Osteoblast (primary cell): ENCODE measurements around the gene PGAM5. TPM values are rescaled to one million over a fixed set of nuclear protein-coding genes. Genes with fewer than 3 reads are reported as not detected.

Experiments used
- DNase-seq: peaks from one replicate; pipeline ENCODE4 v3.0.0; 2011; ENCODE audit warnings: low spot score, mixed read lengths; ENCODE audit not compliant: insufficient read length; ENCODE audit errors: missing footprints
- H2AFZ ChIP-seq: 2 replicates; pipeline ENCODE4 v1.6.0; 2011; ENCODE audit warnings: mild to moderate bottlenecking, low read length
- H3K27ac ChIP-seq: 2 replicates; pipeline ENCODE4 v1.5.1; 2011; ENCODE audit warnings: mild to moderate bottlenecking, low read depth, low read length, moderate library complexity
- H3K27me3 ChIP-seq: 2 replicates; pipeline ENCODE4 v1.6.0; 2012; ENCODE audit warnings: mild to moderate bottlenecking, control low read depth, inconsistent platforms, low read length, moderate library complexity; ENCODE audit not compliant: insufficient read depth
- H3K36me3 ChIP-seq: 2 replicates; pipeline ENCODE4 v1.5.1; 2011; ENCODE audit warnings: mild to moderate bottlenecking, low read length, control low read depth, moderate library complexity; ENCODE audit not compliant: insufficient read depth
- H3K4me1 ChIP-seq: 2 replicates; pipeline ENCODE4 v1.5.1; 2011; ENCODE audit warnings: mild to moderate bottlenecking, low read length, control low read depth, moderate library complexity; ENCODE audit not compliant: insufficient read depth
- H3K4me2 ChIP-seq: 2 replicates; pipeline ENCODE4 v1.6.0; 2011; ENCODE audit warnings: mild to moderate bottlenecking, low read length; ENCODE audit not compliant: insufficient read depth
- H3K4me3 ChIP-seq: fragments of 200-600 bp; sonication (generic); 3 replicates; pipeline ENCODE4 v1.5.1; 2012; ENCODE audit warnings: mild to moderate bottlenecking, low read length, inconsistent platforms; ENCODE audit not compliant: insufficient read depth
- H3K79me2 ChIP-seq: 2 replicates; pipeline ENCODE4 v1.6.0; 2012; ENCODE audit warnings: mild to moderate bottlenecking, low read length, control low read depth, inconsistent platforms; ENCODE audit not compliant: insufficient read depth
- H3K9me3 ChIP-seq: 2 replicates; pipeline ENCODE4 v1.5.1; 2011; ENCODE audit warnings: low read depth, low read length, control low read depth
- H4K20me1 ChIP-seq: 2 replicates; pipeline ENCODE4 v1.6.0; 2012; ENCODE audit warnings: mild to moderate bottlenecking, low read length, control low read depth; ENCODE audit not compliant: insufficient read depth
- total RNA-seq: library from RNA; depleted of rRNA; stranded (reverse); fragments of >200 nt; gene quantifications from 2 replicates; pipeline ENCODE4 v1.2.3, GENCODE V29; 2012
- TF ChIP-seq, protein P1 (sequence below): IDR thresholded peaks from 2 replicates; pipeline ENCODE4 v1.5.1; 2011; ENCODE audit warnings: mild to moderate bottlenecking, low read depth, low read length, moderate library complexity; ENCODE audit errors: extremely low read depth

PGAM5 gene
- total RNA-seq, 1 donor, result 24.6 TPM

- Histone ChIP-seq H3K4me3 (peak overlapping the region; percentile 75), H4K20me1 (no peaks in the 10 kb centered on the region), H2AFZ (peak overlapping the region; percentile 22), H3K36me3 (no peaks in the 10 kb centered on the region), H3K9me3 (no peaks in the 10 kb centered on the region), H3K27ac (no peak overlapping the region), H3K4me1 (no peaks in the 10 kb centered on the region), H3K27me3 (no peaks in the 10 kb centered on the region), H3K79me2 (peaks cover 30% of the 10 kb centered on the region), H3K4me2 (peak overlapping the region; percentile 70)
- TF ChIP-seq, protein P1, sequence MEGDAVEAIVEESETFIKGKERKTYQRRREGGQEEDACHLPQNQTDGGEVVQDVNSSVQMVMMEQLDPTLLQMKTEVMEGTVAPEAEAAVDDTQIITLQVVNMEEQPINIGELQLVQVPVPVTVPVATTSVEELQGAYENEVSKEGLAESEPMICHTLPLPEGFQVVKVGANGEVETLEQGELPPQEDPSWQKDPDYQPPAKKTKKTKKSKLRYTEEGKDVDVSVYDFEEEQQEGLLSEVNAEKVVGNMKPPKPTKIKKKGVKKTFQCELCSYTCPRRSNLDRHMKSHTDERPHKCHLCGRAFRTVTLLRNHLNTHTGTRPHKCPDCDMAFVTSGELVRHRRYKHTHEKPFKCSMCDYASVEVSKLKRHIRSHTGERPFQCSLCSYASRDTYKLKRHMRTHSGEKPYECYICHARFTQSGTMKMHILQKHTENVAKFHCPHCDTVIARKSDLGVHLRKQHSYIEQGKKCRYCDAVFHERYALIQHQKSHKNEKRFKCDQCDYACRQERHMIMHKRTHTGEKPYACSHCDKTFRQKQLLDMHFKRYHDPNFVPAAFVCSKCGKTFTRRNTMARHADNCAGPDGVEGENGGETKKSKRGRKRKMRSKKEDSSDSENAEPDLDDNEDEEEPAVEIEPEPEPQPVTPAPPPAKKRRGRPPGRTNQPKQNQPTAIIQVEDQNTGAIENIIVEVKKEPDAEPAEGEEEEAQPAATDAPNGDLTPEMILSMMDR, result no peak
- peak; percentile 91 for DNase-seq
These were observed 23.8 kb upstream of the PGAM5 start for GRCh38 chr12:132686825-132687210.

DNA sequence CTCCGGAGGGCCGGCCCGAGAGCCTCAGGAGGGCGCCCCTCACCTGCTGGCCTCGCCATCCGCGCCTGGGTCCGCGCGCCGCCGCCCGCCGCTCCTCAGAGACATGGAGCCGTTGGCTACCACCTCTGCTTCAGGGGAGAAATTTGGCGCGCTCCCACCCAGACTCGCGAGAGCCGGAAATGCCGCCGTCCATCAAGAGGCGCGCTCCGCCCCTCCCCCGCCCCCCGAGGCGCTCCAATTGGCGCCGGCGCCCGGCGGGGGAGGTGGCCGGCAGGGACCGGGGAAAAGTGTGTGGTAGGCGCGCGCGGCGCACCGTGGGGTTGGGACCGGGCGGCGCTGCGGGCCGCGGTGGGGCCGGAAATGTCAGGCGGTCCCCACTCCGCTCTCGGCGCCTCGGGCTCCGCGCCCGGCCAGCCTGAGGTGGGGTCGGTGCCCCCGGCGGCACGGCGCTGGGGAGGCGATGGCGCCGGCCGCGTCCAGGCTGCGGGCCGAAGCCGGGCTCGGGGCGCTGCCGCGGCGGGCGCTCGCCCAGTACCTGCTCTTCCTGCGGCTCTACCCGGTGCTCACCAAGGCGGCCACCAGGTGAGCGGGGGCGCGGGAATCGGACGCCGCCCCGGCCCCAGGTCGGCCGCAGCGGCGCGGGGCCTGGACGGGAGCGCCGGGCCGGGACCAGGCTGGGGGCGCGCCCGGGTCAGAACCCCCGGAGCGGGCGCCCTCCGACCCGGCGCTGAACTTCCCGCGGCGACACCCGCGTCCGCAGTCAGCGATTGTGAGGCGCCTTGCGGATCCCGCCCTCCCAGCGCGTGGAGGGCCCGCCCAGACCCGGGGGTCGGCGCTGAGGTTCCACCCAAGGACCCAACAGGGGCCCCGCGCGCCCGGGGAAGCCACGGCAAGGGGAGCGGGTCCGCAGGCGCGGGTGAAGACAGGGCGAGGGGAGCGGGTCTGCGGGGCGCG is 23.2 kb upstream of the PGAM5 start, which contains the start of the genes POLE and PXMP2:
TSS of gene POLE (minus strand) at position 132 of the 954 bp plus-strand sequence. CDS start at position 105, 27 bp downstream.
TSS of gene PXMP2 (plus strand) at position 377 of the 954 bp plus-strand sequence. CDS start at position 461, 84 bp downstream.
- H3K27me3 ChIP-seq, result no peaks in the 10 kb centered on the region
- H3K4me1 ChIP-seq, result no peaks in the 10 kb centered on the region
- peak within 1 kb of the TSS; percentile 62 for H2AFZ ChIP-seq
- peak within 1 kb of the TSS; percentile 70 for H3K4me2 ChIP-seq
- H3K4me3 ChIP-seq, result peak within 1 kb of the TSS; percentile 75
- H3K79me2 ChIP-seq, result peaks cover 28% of the 10 kb centered on the region
- peak; percentile 100 for DNase-seq
- TF ChIP-seq, protein P1, result no peak
- no peak within 1 kb of the TSS for H3K27ac ChIP-seq
- no peaks in the 10 kb centered on the region for H3K36me3 ChIP-seq
- no peaks in the 10 kb centered on the region for H4K20me1 ChIP-seq
- H3K9me3 ChIP-seq, result no peaks in the 10 kb centered on the region

DNA sequence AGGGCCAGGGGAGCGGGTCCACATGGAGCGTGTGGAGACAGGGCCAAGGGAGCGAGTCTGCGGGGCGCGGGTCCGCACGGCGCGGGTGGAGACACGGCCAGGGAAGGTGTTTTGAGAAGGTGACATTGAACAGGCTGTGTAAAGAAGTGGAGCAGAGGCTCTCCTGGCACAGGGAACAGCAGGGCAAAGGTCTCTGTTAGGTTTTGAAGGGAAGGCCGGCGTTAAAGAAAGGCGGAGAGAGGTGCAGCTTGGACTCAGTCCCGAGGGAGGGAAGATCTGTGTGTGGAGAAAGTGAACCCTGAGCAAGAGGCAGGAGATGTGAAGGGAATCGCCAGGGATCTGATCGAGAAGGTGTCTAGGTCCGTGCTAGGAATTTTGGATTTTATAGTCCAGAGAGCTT is 21.4 kb upstream of the PGAM5 start:
- H3K4me2 ChIP-seq, result no peak overlapping the region

More for the DNA sequence above, 21.4 kb upstream of the PGAM5 start:
- no peaks in the 10 kb centered on the region for H3K27me3 ChIP-seq
- no peak overlapping the region for H2AFZ ChIP-seq
- no peak overlapping the region for H3K4me3 ChIP-seq
- H4K20me1 ChIP-seq, result no peaks in the 10 kb centered on the region
- no peak overlapping the region for H3K27ac ChIP-seq
- no peaks in the 10 kb centered on the region for H3K9me3 ChIP-seq
- TF ChIP-seq, protein P1, result no peak
- no peak for DNase-seq
- H3K36me3 ChIP-seq, result no peaks in the 10 kb centered on the region
- peaks cover 16% of the 10 kb centered on the region for H3K79me2 ChIP-seq
- H3K4me1 ChIP-seq, result no peaks in the 10 kb centered on the region
